ENCODE measurements around the gene CXorf66.
"Not testable (repeated sequence)": the region's sequence is repeated elsewhere in the genome, so short reads cannot be mapped to it uniquely, and the experiment has no call there.

The CXorf66 gene, protein sequence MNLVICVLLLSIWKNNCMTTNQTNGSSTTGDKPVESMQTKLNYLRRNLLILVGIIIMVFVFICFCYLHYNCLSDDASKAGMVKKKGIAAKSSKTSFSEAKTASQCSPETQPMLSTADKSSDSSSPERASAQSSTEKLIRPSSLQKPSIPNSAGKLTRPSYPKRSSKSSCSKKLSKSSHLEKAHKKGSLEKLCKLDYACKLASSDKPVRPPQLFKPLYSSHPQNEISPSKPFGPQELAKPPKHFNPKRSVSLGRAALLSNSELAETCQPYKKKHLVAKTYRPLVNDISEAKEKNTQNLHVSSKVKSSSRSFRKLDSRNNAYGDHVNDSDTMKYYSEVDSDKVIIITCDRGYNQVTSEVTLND

DNA sequence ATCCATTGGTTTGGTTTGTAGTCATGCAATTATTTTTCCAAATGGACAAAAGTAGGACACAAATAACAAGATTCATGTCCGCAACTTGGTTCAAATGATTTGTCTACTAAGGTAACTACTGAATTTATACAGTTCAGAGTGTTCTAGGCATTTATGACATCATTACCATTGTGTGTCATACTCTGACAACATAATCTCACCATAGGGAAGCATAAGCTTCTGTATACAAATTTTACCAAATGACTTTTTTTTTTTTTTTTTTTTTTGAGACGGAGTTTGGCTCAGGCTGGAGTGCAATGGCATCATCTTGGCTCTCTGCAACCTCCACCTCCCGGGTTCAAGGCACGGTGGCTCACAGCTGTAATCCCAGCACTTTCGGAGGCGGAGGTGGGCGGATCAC lies at the start of gene CXorf66:
TSS of gene CXorf66 (minus strand) at position 101 of the 400 bp plus-strand sequence. CDS start at position 76, 25 bp downstream.
- no peak for DNase-seq

DNA sequence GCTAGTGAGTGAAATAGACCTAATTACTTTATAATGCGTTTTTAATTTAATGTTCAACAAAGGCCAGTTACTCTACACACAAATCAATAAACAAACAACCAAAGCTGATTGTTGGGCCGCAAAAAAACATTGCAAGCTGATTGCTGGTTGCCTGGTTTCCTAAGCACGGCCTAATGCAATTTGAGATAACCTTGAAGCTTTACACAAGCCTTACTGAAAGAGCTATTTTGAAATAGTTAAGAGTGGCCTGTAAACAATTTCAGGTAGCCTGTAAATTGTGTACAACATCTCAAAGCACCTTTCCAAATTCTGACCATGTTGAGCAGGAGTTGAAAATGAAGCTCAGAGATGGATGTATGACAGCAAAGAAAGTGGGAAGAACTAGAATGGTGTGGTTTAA lies 17.5 kb upstream of the CXorf66 start:
- DNase-seq = no peak

DNA sequence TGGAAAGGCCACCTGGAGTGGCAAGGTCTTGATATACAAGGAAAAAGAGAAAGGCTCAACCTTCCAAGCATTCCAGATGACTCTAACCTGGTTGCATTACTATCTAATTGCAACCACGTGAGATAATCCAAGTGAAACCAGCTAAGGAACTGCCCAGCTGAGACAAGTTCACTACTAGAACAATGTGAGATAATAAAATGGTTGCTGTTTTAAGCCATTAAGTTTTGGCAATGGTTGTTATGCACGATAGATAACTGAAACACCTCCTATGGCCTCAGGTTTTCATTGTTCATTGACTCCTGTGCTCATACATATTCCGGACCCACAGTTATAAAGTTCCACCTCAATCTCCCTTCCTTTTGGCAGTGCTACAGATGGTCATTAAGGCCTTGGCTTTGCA lies 9.2 kb upstream of the CXorf66 start:
- no peak for DNase-seq

DNA sequence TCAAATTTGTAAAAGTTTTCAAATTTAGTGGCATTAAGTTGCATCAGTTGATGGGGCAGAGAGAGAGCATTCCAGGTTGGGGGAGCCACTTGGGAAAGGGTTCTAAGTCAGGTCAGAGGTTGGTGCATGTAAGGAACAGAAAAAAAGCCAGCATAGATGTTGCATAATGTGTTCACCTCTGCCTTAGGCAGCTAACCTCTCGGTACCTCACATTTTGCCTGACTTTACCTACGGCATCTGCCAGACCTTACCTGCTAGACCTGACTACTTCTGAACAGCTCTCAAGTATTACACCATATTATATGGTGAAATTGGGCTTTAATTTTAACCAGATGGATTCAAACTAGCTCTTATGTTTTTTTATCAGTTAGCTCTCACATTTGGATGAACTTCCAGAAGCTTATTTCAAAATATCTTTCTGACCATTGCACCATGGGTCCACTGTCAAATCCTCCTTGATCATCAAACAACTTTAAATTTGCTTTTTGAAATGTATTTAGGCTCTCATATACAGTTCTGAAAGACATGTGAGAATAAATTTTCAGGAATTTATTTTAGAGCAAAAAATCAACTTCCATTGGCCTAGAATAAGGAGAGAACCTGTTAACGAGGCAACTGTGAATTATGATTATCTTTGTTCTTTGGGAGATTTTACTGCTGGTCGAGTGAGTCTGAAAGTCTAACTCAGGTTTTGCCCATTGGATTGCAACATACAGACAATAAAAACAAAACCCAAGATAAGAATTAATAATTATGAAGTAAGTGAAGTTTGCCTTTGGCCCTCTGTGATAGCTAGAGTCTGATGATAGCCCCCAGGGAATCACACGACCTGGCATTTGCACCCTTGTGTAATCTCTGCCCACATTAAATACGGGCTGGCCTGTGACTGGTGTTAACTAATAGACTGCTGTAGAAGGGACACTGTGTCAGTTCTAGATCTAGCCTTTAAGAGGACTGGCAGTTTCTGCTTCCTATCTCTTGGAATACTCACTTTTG lies 7.6 kb upstream of the CXorf66 start:
- DNase-seq = no peak

DNA sequence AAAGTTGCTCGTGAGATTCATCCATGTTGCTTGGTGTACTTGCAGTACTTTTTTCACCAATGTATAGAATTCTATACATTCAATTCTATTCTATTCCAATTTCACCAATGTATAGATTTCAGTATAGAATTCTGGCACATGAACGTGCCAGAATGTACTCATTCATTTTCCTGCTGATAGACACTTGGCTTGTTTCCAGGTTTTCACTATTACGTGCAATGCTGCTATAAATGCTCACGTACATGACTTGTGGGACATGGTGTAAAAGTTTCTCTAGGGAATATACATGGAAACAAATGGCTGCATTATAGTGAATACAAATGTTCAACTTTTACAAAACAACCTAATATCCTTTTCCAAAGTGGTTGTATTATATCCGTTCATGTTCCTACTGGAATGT lies 6.8 kb upstream of the CXorf66 start:
- DNase-seq = no peak

DNA sequence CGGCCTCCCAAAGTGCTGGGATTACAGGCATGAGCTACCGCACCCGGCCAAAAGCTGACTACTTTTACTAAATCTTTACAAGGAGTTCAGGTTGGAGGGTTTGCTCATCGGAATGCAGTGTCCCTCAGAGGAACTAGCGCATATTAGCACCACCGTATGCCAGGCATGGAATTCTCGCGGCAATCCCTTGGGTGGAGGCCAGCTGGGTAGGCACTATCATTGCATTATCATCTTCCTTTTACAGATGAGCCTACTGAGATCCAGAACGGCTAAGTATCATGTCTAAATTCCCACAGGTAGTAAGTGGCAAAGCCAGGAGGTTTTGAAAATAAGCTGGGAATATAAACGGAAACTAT lies 6.1 kb upstream of the CXorf66 start:
- no peak for DNase-seq

DNA sequence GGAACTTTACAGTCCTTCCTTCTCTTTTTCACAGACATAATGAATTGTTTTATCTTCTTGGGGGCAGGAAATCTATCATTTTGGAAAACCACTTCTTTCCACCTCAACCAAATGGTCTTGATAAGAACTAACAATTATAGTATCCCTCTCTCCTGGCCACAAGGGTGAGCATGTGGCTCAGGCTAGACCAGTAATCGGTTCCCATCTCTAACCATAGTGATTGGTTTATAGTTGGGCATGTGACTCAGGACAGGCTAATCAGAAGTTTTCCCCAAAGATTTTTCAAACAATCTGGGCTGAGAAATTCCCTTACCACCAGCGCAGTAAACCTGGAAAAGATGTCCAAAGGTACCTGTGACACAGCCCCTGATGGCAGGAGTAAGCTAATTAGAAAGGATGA lies 4.0 kb upstream of the CXorf66 start:
- no peak for DNase-seq

DNA sequence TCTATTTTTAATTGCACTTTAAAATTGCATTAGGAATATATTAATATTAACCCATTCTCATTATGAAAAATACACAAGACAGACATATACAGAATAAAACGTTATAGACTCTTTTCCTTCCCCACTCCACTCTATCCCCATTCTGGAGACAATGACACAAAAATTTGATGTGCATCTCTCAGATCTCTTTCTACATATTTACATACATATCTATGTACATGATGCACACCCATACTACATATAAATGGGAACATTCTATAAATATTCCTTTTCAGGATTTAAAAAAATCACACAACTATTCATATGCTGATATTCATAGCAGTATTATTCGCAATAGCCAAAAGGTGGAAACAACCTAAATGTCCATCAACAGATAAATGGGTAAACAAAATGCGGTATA lies 2.4 kb upstream of the CXorf66 start:
- DNase-seq = no peak

DNA sequence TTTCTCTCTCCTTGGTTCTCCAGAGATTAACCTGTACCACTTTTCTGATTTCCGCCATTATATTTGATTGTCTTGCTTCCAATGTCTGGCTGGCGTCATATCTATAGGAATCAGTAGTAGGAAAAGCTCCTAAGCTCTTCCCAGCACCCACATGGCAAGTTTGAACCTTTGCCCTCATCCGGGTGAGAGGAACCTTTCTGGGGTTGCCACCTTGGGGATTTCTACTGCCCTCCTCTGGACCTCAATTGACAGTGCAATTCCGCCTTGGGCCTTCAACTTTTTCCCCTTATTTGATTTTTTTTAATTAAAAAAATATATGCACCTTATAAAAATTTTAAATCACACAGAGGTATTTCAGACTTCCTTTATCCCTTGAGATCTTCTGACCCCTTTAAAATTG lies 2.0 kb upstream of the CXorf66 start:
- no peak for DNase-seq

DNA sequence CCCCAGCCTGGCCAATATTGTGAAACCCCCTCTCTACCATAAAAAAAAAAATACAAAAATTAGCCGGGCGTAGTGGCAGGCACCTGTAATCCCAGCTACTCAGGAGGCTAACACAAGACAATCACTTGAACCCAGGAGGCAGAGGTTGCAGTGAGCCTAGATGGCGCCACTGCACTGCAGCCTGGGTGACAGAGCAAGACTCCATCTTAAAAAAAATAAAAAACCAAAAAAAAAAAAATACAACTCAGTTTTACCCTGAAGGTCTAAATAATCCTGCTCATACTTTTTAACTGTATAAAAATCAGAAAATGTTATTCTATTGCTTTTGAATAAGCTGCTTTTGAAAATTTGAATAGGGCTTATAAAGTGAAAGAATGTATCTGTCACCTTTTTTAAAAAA lies 838 bp upstream of the CXorf66 start:
- not testable (repeated sequence) for DNase-seq

DNA sequence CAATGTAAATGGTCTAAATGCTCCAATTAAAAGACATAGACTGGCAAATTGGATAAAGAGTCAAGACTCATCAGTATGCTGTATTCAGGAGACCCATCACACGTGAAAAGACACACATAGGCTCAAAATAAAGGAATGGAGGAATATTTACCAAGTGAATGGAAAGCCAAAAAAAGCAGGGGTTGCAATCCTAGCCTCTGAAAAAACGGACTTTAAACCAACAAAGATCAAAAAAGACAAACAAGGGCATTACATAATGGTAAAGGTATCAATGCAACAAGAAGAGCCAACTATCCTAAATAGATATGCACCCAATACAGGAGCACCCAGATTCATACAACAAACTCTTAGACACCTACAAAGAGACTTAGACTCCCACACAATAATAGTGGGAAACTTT lies 4.2 kb downstream of the CXorf66 start:
- DNase-seq = not testable (repeated sequence)

DNA sequence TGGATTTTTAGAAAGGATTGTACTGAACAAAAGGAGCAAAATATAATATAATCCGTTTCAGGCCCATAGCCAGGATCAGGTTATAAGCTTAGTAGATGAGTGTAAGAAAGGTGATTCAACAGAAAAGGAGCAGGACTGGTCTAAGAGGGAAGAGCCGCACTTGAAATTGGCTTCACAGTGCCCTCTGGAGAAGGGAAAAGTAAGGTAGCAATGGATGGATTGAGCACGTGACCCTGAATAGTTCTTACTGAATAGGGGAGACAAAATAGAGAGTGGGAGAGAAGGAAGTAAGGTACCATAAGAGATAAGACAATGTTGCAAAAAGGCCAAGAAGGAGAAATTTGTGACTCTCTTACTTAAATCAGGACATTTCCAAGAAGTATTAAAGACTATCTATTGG lies 15.6 kb downstream of the CXorf66 start:
- no peak for DNase-seq

DNA sequence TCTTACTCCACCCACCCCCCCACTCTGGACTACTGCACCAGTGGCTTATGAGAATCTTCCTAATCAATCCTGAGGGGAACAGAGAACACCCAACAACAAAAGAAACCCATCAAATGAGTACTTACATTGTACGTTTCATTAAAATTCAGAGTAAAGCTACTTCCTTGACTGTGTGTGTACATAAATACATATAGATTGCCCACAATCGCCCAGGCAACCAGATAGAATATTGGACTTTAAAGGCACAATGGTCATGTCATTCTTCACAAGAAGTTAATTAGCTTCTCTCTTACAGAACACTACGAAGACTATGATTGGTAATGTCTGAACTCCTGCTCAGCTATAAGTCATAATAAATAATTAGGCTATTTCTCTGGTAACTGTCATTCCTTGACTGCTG lies 20.2 kb downstream of the CXorf66 start:
- no peak for DNase-seq

DNA sequence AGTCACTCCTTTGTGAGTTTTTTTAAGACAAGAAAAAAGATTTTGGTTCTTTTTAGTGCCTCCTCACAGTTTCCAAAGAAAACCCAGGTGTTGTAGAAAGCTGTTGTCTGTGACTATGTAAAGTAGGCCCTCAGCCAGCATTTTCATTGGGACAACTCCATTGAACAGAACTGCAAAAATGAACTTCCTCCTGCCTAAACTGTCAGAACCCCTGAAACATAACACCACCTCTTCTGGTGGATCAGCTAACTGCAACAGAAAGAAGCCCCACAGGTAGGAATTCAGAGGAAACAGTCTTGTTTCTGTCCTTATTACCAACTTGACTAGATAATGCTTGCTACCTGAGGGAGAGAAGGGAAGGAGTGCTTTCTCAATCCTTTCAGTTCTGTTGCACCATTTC lies 29.1 kb downstream of the CXorf66 start:
- DNase-seq = no peak

DNA sequence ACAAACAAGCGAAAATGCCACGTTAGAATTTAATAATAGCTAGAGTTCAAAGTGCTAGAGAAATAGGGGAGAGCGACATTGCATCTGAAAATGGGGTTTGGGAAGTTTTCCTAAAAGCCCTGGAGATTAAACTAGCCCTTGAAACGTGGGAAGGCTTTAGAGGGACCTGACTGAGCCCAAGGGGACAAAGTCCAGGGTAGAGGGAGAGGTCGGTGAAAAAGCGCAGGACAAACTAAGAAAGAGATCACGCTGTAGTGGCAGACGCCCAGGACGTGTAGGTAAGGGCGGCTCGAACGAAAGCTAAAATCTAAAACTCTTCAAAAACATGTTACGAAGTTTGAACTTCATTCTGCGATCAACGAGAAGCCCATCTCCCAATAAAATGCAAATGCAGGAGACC lies 31.4 kb downstream of the CXorf66 start:
- no peak for DNase-seq

DNA sequence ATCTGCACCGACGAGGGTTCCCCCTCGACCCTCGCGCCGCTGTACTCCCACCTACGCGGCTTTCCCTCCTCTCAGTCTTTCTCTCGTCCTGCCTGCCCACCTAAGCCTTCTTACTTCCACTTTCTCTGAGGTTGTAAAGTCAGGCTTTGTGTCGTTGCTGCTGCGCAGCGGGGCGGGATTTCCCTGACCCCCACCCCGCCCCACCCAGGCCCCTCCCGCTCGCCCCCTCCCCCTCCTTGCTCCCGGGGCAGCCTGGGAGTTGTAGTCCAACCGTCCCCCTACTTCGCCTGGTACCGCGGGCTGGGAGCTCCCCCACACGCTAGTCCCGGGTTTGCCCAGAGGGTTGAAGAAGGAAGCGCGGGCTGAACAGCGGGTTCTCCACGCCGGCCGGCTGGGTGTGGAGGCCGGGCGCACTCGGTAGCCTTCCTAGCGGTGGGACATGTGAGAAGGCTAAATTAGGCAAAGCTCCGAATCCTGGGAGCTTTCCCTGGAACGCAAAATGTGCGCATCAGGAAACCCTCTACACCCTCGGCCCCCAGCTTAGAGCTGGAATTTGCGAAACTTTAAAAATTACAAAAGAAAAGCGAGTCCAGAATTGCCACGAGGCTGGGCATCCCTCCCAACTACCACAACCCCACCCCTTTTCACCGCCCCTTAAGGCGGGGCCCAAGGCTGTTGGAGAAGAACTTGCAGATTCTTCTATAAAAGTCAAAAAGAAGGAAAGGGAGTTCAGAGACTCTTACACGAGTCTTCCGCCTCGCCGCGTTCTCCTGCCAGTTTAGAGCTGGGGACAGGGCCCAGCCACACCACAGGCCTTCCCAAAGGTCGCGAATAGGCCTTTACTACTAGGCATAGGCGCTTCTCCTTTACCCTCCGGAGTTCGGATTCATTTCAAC lies 32.2 kb downstream of the CXorf66 start, which contains the start of gene ATP11C:
TSS of gene ATP11C (minus strand) at position 153 of the 896 bp plus-strand sequence. CDS start 1,011 bp downstream, outside the sequence.
- DNase-seq = no peak

DNA sequence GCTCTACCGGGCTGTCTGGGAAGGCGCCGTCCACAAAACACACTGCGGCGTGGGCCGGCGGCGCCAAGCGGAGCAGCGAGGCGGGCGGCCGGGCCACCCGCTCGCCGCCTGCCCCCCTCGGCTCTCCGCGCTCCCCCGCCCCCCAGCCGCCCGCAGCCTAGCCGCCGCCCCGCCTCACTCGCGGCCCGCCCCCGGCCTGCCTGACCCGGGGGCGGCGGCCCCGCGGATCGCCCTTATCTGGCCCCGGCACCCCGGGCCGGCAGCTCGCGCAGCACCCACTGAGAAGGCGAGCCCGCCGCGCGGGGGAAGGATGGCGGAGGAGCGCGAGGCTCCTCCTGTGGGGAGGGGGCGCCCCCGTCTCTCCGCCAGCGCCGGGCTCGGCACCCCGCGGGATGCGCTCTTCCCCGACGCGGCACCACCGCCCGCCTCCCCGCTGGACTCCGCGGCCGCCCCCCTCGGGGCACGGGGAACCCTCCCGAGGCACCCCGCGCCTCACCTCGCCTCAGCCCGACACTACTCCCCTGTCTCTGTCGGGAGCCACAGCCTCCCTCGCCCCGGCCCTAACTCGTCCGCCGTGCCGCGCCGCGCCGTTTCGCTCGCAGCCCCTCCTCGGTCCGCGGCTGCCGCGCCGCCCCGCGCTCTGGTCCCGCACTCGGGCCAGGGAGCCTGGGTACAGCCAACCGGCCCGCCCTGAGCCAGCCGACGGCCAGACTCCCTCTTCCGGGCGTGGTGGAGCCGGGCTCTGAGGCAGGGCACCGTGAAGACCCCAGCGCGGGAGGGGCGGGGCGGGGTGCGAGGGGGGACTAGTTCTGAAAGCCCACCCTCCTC lies 33.0 kb downstream of the CXorf66 start:
- DNase-seq = no peak

DNA sequence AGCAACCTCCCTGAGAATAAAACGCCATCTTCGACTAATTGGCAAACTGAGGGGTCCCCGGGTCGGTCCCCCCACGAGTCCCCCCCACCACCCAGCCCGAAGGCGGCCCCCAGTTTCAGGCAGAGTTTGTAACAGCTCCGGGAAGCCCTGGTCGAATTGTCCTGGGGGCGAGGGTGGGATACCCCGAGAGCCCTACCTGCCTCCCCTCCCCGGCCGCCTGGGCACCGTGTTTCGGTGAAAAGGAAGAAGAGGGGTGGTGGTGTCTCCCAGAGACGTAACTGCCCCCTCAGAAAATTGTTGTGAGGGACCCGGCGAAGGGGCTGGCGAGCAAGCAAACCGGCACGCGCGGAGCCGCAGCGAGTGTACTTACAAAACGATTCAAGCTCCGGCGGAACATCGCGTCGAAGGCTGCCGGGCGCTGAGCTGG lies 33.7 kb downstream of the CXorf66 start:
- DNase-seq = no peak

DNA sequence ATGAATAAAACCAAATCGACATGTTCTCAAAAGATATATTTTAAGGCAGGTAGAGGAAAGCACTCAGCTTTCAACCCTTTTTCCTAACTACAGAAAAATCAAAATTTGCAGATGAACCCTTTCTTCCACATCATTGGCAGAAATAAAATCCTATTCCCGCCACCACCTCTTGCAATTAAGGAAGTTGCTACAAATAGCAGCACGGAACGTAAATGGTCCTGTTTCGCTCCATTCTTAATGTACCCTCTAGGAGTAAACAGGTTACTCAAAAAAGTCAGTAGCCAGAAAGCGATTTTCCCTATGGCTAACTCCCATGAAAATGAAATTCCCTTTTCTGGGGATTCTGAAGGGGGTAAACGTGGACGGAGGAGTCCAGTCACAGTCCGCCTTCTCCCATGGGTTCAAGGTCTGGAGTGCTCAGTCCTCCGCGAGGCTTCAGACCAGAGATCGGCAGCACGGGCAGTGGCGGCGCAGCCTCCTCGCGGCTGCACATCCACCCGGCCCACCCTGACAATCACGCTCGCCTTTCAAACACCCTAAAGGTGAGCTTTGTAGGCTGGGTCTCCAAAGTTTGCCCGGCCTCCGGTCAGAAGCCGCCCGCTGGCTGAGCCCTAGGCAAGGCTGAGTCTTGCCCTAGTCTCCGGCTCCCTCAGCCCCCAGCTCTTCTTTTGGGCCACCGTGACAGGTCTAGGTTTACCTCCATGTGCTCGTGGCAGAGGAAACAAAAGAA lies 34.2 kb downstream of the CXorf66 start:
- DNase-seq = no peak

DNA sequence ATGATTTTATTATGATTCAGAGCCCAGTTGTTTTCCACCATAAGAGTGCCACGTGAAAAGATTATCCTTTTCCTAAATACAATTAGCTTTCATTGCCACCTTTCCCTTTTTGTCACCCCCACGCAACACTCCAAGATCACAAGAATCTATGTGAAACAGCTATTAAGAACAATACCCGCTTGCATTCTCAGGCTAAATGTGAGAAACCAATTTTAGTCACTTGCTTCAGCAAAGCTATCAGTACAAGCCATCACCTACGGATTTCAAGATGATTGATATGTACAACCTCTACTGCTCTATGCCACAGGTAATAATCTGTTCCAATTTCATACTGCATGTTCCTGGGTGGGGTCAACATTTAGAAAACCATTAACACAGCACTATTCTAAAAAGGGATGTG lies 34.9 kb downstream of the CXorf66 start:
- DNase-seq = no peak

DNA sequence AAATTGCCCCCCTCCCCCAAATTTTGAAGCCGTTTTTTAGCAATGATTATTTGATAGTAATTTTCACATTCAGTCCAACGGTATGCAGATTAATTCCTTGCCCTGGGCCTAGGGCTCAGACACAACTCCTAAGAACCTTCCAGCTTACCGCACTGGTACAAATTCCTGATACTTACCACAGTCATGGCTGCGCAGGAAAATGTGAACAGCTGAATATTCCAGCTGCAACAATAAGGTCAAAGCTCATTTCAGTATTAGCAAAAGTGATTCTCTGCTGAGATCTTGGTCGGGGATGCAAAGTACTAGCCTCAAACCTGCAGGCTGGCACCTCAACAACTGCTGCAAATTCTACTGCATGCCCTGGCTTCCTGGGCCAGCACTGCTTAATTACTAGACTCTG lies 35.4 kb downstream of the CXorf66 start:
- DNase-seq = no peak

Data from COR-L47 (cell line).